ENCODE data around the gene PRR22.

DNA sequence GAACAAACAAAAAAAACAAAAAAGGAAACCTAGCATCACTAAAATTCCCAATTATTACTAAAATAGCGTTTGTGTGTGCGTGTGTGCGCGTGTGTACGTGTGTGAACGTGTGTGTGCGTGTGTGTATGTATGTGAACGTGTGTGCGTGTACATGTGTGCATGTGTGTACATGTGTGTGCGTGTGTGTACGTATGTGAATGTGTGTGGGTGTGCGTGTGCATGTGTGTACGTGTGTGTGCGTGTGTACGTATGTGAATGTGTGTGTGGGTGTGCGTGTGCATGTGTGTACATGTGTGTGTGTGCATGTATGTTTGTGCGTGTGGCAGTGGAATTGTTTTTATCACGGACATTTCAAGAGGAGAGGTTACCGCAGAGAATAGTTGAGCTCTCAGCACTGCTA is 42.5 kb downstream of the PRR22 start:
- TF ChIP-seq, protein P1, sequence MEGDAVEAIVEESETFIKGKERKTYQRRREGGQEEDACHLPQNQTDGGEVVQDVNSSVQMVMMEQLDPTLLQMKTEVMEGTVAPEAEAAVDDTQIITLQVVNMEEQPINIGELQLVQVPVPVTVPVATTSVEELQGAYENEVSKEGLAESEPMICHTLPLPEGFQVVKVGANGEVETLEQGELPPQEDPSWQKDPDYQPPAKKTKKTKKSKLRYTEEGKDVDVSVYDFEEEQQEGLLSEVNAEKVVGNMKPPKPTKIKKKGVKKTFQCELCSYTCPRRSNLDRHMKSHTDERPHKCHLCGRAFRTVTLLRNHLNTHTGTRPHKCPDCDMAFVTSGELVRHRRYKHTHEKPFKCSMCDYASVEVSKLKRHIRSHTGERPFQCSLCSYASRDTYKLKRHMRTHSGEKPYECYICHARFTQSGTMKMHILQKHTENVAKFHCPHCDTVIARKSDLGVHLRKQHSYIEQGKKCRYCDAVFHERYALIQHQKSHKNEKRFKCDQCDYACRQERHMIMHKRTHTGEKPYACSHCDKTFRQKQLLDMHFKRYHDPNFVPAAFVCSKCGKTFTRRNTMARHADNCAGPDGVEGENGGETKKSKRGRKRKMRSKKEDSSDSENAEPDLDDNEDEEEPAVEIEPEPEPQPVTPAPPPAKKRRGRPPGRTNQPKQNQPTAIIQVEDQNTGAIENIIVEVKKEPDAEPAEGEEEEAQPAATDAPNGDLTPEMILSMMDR (IDR thresholded peaks at IDR 0.05) = no peak
- no peak for TF ChIP-seq POLR2A (IDR thresholded peaks at IDR 0.05)
